Right lobe of liver (tissue), 6 donors: ENCODE results near the gene RUFY4. TPM values are rescaled to one million over a fixed set of nuclear protein-coding genes. Genes with fewer than 3 reads are reported as not detected.

Source experiments
- ATAC-seq, 4 donors: fragments of 200-7000 bp; cut with Tn5 transposase; one replicate each; pipeline ENCODE4 v1.9.1; 2020; ENCODE audit warnings: mild to moderate bottlenecking in 4 of 4, moderate library complexity in 4 of 4
- DNase-seq, 3 donors: peaks; one replicate each; pipeline ENCODE4 v3.0.0-alpha.2; 2020
- H3K27ac ChIP-seq, 3 donors: fragments of 200-600 bp; one replicate each; pipeline ENCODE4 v1.8.0; 2022
- H3K27me3 ChIP-seq, 2 donors: fragments of 200-600 bp; one replicate each; pipeline ENCODE4 v1.8.0; 2022
- H3K36me3 ChIP-seq, 4 donors: fragments of 200-600 bp; sonication (generic) in 1 of 4; one replicate each; pipeline versions ENCODE4 v1.5.1 to v1.8.0; 2017 to 2022; ENCODE audit warnings: control low read depth in 1 of 4
- H3K4me1 ChIP-seq, 4 donors: fragments of 200-600 bp; sonication (generic) in 1 of 4; one replicate each; pipeline versions ENCODE4 v1.5.1 to v1.8.0; 2017 to 2022; ENCODE audit warnings: control low read depth in 1 of 4
- H3K4me3 ChIP-seq, 3 donors: fragments of 200-600 bp; one replicate each; pipeline ENCODE4 v1.8.0; 2022
- H3K9me3 ChIP-seq, 4 donors: fragments of 200-600 bp; sonication (generic) in 1 of 4; one replicate each; pipeline versions ENCODE4 v1.5.1 to v1.8.0; 2017 to 2022; ENCODE audit warnings: control low read depth in 1 of 4
- CTCF ChIP-seq, 4 donors: fragments of 200-600 bp in 3 of 4; fragments of 450-650 bp in 1 of 4; IDR thresholded peaks; one replicate each; pipeline versions ENCODE4 v1.5.1 to v1.8.0; 2016 to 2022; ENCODE audit warnings: antibody characterized with exemption in 4 of 4, mild to moderate bottlenecking in 2 of 4
- POLR2A ChIP-seq: fragments of 450-650 bp; IDR thresholded peaks from one replicate; pipeline ENCODE4 v1.6.1; 2017; ENCODE audit warnings: antibody characterized with exemption, mild to moderate bottlenecking
- WGBS: methylation state at CpG from one replicate; pipeline ENCODE4 v1.1.6; 2018; ENCODE audit warnings: low coverage, low lambda C conversion rate; ENCODE audit not compliant: insufficient coverage; ENCODE audit errors: missing lambda C conversion rate; 5-methylcytosine and 5-hydroxymethylcytosine counted together
- intact Hi-C, 2 donors: fragments of 100-400 bp; cut with DNase I; formaldehyde crosslinking; loops; one replicate each; pipeline versions ENCODE4 v1.11.2 to v1.14.1; 2022
- total RNA-seq, 6 experiments: library from RNA; depleted of rRNA in 2 of 6; stranded (reverse); fragments of >200 nt in 2 of 6; fragmentation: NEBNext Ultra II Directional in 3 of 6; extraction: Animal tissue kit (Norgen Biotek cat#: 25700) in 3 of 6; gene quantifications; one replicate each; pipeline versions ENCODE4 v1.1.0 to v1.2.4, GENCODE V29; 2016 to 2023
- donor health status: DM: no; HTN: yes; CAD: no.
- donor health status: DM: no; HTN: no; CAD: no.
- donor health status: DM: no; HTN: no; CAD: no.
- donor health status: DM: no; HTN: yes; CAD: no.
- donor health status: DM: no; HTN: yes; CAD: no.

The RUFY4 gene
- total RNA-seq, 6 experiments from 2014 or later = 0.11 to 0.55 (median 0.23) TPM; not detected in 3

GRCh38 chr2:218027426-218028188, 41.4 kb upstream of the RUFY4 start:
- Histone ChIP-seq H3K9me3 (no peaks in the 10 kb centered on the region), H3K4me1 (no peaks in the 10 kb centered on the region), H3K4me3 (no peak overlapping the region), H3K27ac (no peak overlapping the region), H3K27me3 (no peaks in the 10 kb centered on the region), H3K36me3 (no peaks in the 10 kb centered on the region)
- no peak for TF ChIP-seq POLR2A
- TF ChIP-seq CTCF (IDR thresholded peaks at IDR 0.05) = no peak
- WGBS = 95% methylated on average over 5 of the region's 6 CpGs
- DNase-seq (no peak), ATAC-seq (no peak)
- intact Hi-C loops = no loop called here

- intact Hi-C loops = no loop called here
- Histone ChIP-seq H3K9me3 (no peaks in the 10 kb centered on the region), H3K4me3 (no peak overlapping the region), H3K4me1 (no peaks in the 10 kb centered on the region), H3K36me3 (no peaks in the 10 kb centered on the region), H3K27me3 (no peaks in the 10 kb centered on the region), H3K27ac (no peak overlapping the region)
- DNase-seq (no peak), ATAC-seq (no peak)
- TF ChIP-seq POLR2A (no peak), CTCF (IDR thresholded peaks at IDR 0.05) (no peak)
- 82% methylated on average over 2 of the region's 2 CpGs for WGBS
Observed at GRCh38 chr2:218028189-218028495, 40.9 kb upstream of the RUFY4 start.

- TF ChIP-seq POLR2A (no peak), CTCF (IDR thresholded peaks at IDR 0.05) (no peak)
- H3K36me3 ChIP-seq = no peaks in the 10 kb centered on the region
- intact Hi-C loops = no loop called here
- no peak overlapping the region for H3K27ac ChIP-seq
- no peak overlapping the region for H3K4me3 ChIP-seq
- H3K4me1 ChIP-seq = no peaks in the 10 kb centered on the region
- WGBS = no CpG with 5 or more reads among the region's 6 CpGs
- H3K9me3 ChIP-seq = no peaks in the 10 kb centered on the region
- no peak for DNase-seq
- H3K27me3 ChIP-seq = no peaks in the 10 kb centered on the region
- no peak for ATAC-seq
Observed at GRCh38 chr2:218028562-218029348, 40.3 kb upstream of the RUFY4 start.

- no peak for DNase-seq
- WGBS = 77% methylated on average over 15 of the region's 17 CpGs
Observed at GRCh38 chr2:218029366-218030360, 39.4 kb upstream of the RUFY4 start.

More at GRCh38 chr2:218029366-218030360, 39.4 kb upstream of the RUFY4 start:
- H3K4me3 ChIP-seq = no peak overlapping the region
- H3K36me3 ChIP-seq = no peaks in the 10 kb centered on the region
- intact Hi-C loops = no loop called here
- H3K9me3 ChIP-seq = no peaks in the 10 kb centered on the region
- H3K27me3 ChIP-seq = no peaks in the 10 kb centered on the region
- peaks cover 0 to 4% (median 0%) of the 10 kb centered on the region in 4 donors for H3K4me1 ChIP-seq
- H3K27ac ChIP-seq = no peak overlapping the region
- TF ChIP-seq CTCF (IDR thresholded peaks at IDR 0.05) = no peak
- TF ChIP-seq POLR2A = no peak
- ATAC-seq = no peak
